Measurements from ENCODE around the gene FBXL22. TPM values are rescaled to one million over a fixed set of nuclear protein-coding genes. Genes with fewer than 3 reads are reported as not detected.

FBXL22 gene
- polyA plus RNA-seq, 1 experiment, result 1.3 TPM

DNA sequence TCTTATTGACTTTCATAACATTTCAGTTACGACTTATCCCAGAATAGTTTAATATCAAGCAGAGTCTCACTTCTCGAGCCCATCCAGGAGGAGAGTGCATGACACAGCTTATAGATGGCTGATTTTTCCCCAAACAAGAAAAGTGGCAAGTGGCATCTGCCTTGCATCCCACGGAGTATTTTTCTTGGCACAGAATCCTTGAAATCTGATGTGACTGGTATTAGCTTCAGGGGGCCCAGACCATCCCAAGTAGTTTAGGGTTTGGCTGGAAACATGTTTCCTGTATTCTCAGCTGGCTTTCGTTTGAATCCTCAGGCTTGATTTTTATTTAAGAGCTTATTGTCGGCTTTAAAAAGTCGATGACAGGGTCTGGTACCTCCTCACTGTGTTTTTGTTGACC lies 20.7 kb upstream of the FBXL22 start:
- Histone ChIP-seq H3K9me3 (ENCODE audit: control insufficient read depth, insufficient read depth, low read length) (no peaks in the 10 kb centered on the region), H3K4me3 (ENCODE audit: low read depth, low read length) (no peak overlapping the region), H3K27ac (ENCODE audit: low read depth, low read length) (no peak overlapping the region), H3K27me3 (ENCODE audit: control insufficient read depth, insufficient read depth, low read length) (no peaks in the 10 kb centered on the region)
- POLR2A ChIA-PET, result interaction anchor here (1.1 kb wide), 1 partner anchor 49 kb away, joined by 3 read pairs; no protein-coding TSS in a partner anchor
- TF ChIP-seq, protein P1, sequence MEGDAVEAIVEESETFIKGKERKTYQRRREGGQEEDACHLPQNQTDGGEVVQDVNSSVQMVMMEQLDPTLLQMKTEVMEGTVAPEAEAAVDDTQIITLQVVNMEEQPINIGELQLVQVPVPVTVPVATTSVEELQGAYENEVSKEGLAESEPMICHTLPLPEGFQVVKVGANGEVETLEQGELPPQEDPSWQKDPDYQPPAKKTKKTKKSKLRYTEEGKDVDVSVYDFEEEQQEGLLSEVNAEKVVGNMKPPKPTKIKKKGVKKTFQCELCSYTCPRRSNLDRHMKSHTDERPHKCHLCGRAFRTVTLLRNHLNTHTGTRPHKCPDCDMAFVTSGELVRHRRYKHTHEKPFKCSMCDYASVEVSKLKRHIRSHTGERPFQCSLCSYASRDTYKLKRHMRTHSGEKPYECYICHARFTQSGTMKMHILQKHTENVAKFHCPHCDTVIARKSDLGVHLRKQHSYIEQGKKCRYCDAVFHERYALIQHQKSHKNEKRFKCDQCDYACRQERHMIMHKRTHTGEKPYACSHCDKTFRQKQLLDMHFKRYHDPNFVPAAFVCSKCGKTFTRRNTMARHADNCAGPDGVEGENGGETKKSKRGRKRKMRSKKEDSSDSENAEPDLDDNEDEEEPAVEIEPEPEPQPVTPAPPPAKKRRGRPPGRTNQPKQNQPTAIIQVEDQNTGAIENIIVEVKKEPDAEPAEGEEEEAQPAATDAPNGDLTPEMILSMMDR (IDR thresholded peaks at IDR 0.05; ENCODE audit: low read depth, low read length), result no peak
- CTCF ChIA-PET, result interaction anchor here (1.2 kb wide), 1 partner anchor 89 kb away, joined by 3 read pairs; no protein-coding TSS in a partner anchor
- no peak for DNase-seq (ENCODE audit: low read depth, low spot score)

DNA sequence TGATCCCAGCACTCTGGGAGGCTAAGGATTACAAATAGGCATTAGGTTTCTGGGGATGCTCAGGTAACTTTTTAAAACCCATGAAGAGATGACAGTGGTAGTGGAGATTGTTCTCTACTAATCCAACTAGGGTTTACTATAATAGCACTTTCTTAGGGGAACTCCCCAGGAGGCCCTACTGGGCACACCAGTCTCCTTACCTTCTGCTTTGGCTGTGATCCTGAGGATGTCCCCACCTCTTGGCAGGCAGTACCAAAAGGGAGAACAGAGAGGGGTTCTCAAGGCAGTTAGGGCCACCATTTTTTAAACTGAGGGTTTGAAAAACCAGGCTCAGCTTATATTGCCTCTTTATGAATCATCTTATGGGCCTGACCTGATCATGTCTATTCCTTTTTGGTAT lies 15.0 kb upstream of the FBXL22 start:
- no peak overlapping the region for H3K4me3 ChIP-seq (ENCODE audit: low read depth, low read length)
- H3K27ac ChIP-seq (ENCODE audit: low read depth, low read length), result no peak overlapping the region
- no peaks in the 10 kb centered on the region for H3K27me3 ChIP-seq (ENCODE audit: control insufficient read depth, insufficient read depth, low read length)
- no peaks in the 10 kb centered on the region for H3K9me3 ChIP-seq (ENCODE audit: control insufficient read depth, insufficient read depth, low read length)
- ChIA-PET POLR2A (no interaction called here), CTCF (no interaction called here)
- TF ChIP-seq, protein P1 (IDR thresholded peaks at IDR 0.05; ENCODE audit: low read depth, low read length), result no peak
- DNase-seq (ENCODE audit: low read depth, low spot score), result no peak

DNA sequence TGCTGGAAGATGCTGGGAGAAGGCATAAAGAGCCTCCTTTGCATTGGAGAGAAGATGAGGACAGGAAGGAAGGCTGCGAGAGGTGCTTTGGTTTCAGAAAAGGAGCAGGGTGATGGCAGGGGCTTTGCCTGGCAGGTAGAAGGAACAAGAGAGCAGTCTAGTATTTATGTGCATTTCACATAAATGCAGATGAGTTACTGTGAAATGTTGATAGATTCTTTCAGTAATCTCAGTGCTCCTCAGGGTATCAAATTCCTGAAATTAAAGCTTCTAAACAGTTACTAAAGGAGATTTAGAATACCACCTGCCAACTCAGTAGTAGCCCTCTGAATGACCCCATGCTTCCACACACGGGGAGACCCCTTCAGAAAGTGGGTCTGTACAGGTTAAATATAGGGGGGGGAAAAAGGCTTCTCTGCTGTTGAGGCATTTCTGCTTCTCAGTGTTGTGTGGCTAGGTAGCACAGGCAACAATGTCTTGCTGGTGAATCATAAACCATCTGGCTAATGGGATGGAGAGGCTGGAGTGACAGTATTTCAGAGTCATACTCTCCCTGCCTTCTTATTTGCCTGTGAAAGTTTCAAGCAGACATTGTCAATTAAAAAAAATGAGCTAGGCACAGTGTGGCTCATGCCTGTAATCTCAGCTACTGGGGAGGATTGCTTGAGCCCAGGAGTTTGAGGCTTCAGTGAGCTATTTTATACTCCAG lies 14.3 kb upstream of the FBXL22 start:
- H3K9me3 ChIP-seq (ENCODE audit: control insufficient read depth, insufficient read depth, low read length), result no peaks in the 10 kb centered on the region
- TF ChIP-seq, protein P1 (IDR thresholded peaks at IDR 0.05; ENCODE audit: low read depth, low read length), result no peak
- no peaks in the 10 kb centered on the region for H3K27me3 ChIP-seq (ENCODE audit: control insufficient read depth, insufficient read depth, low read length)
- no peak overlapping the region for H3K4me3 ChIP-seq (ENCODE audit: low read depth, low read length)
- ChIA-PET POLR2A (no interaction called here), CTCF (no interaction called here)
- no peak for DNase-seq (ENCODE audit: low read depth, low spot score)
- H3K27ac ChIP-seq (ENCODE audit: low read depth, low read length), result peak overlapping the region; percentile 41

DNA sequence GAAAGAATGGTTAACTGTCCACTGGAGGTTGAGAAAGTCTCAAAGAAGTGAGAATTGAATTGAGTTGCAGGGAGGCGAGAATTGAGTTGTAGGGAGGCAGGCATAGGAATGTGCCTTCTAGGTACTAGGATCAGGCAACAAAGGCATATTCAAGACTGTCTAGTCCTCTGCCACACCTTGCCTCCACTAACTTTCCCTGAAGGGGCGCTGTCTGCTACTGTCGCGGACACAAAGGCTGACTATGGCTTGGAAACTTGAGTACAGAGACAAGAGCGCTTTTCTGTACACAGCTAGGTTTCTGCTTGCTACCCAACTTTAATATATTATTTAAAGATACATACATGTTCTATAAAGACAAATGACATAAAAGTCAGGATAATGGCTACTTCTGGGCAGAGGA lies 10.4 kb upstream of the FBXL22 start:
- no peaks in the 10 kb centered on the region for H3K9me3 ChIP-seq (ENCODE audit: control insufficient read depth, insufficient read depth, low read length)
- no peak for DNase-seq (ENCODE audit: low read depth, low spot score)
- TF ChIP-seq, protein P1 (IDR thresholded peaks at IDR 0.05; ENCODE audit: low read depth, low read length), result no peak
- CTCF ChIA-PET, result no interaction called here
- H3K4me3 ChIP-seq (ENCODE audit: low read depth, low read length), result no peak overlapping the region
- no peak overlapping the region for H3K27ac ChIP-seq (ENCODE audit: low read depth, low read length)
- no peaks in the 10 kb centered on the region for H3K27me3 ChIP-seq (ENCODE audit: control insufficient read depth, insufficient read depth, low read length)
- POLR2A ChIA-PET, result no interaction called here

DNA sequence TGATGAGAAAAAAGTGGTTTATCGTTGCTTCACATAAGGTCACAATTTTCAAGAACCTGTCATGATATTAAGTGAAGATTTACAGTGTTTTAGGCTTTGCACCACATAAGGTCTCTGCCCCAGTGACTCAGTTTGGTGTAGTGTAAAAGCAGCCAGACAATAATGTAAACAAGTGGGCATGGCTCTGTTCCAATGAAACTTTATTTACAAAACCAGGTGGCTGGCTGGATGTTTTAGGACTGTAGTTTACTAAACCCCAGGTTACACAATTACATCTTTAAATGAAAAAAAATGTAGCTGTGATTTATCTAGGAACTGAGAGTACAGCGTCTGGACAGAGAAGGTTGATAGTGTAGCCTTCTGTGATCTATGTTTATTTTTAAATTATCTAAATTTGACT lies 9.7 kb upstream of the FBXL22 start:
- peak; percentile 52 for DNase-seq (ENCODE audit: low read depth, low spot score)
- no peak overlapping the region for H3K27ac ChIP-seq (ENCODE audit: low read depth, low read length)

More for the DNA sequence above, 9.7 kb upstream of the FBXL22 start:
- H3K9me3 ChIP-seq (ENCODE audit: control insufficient read depth, insufficient read depth, low read length), result no peaks in the 10 kb centered on the region
- CTCF ChIA-PET, result interaction anchor here (0.7 to 1.8 kb wide), 3 partner anchors 9 to 23 kb away, joined by 4 to 5 read pairs (median 4); no protein-coding TSS in a partner anchor
- TF ChIP-seq, protein P1 (IDR thresholded peaks at IDR 0.05; ENCODE audit: low read depth, low read length), result no peak
- POLR2A ChIA-PET, result interaction anchor here (1.4 kb wide), 1 partner anchor 10 kb away, joined by 8 read pairs; the partner anchor contains the start of gene FBXL22
- no peaks in the 10 kb centered on the region for H3K27me3 ChIP-seq (ENCODE audit: control insufficient read depth, insufficient read depth, low read length)
- H3K4me3 ChIP-seq (ENCODE audit: low read depth, low read length), result no peak overlapping the region

Measured in AG04450 (cell line).